Naive B cell (primary cell): ENCODE measurements around the gene PVALEF. TPM values are rescaled to one million over a fixed set of nuclear protein-coding genes. Genes with fewer than 3 reads are reported as not detected.

Experiments
- ATAC-seq, 2 donors: fragments of 150-1000 bp; cut with Tn5 transposase; 2 replicates each; pipeline ENCODE4 v1.10.0; 2021; ENCODE audit warnings: low read depth in 2 of 2, mild to moderate bottlenecking in 2 of 2, moderate library complexity in 2 of 2
- DNase-seq: peaks from one replicate; pipeline ENCODE4 v3.0.0; 2022
- H3K27ac Mint-ChIP-seq, 6 donors: one replicate each; pipeline ENCODE4 v1.8.0; 2020 to 2022; ENCODE audit warnings: mild to moderate bottlenecking in 6 of 6, mixed read lengths in 6 of 6, moderate library complexity in 5 of 6, inconsistent platforms in 2 of 6
- H3K27me3 Mint-ChIP-seq, 3 donors: one replicate each; pipeline ENCODE4 v1.8.0; 2021 to 2022; ENCODE audit warnings: mixed read lengths in 3 of 3, mild to moderate bottlenecking in 1 of 3
- H3K36me3 Mint-ChIP-seq, 2 donors: one replicate each; pipeline ENCODE4 v1.8.0; 2020 to 2022; ENCODE audit warnings: mixed read lengths in 2 of 2, inconsistent platforms in 1 of 2, mild to moderate bottlenecking in 1 of 2
- H3K4me1 Mint-ChIP-seq, 3 donors: one replicate each; pipeline ENCODE4 v1.8.0; 2020 to 2022; ENCODE audit warnings: mixed read lengths in 3 of 3, inconsistent platforms in 1 of 3, mild to moderate bottlenecking in 1 of 3, moderate library complexity in 1 of 3
- H3K4me3 Mint-ChIP-seq, 8 donors: one replicate each; pipeline ENCODE4 v1.8.0; 2020 to 2022; ENCODE audit warnings: mild to moderate bottlenecking in 8 of 8, mixed read lengths in 8 of 8, moderate library complexity in 8 of 8, inconsistent platforms in 2 of 8
- H3K9me3 Mint-ChIP-seq, 7 donors: one replicate each; pipeline ENCODE4 v1.8.0; 2020 to 2022; ENCODE audit warnings: mixed read lengths in 7 of 7, mild to moderate bottlenecking in 5 of 7, inconsistent platforms in 2 of 7, moderate library complexity in 1 of 7
- polyA plus RNA-seq, 6 donors: library from polyadenylated mRNA; unstranded; fragments of 300-500 nt; fragmentation: Illumina TruSeq; gene quantifications; one replicate each; pipeline ENCODE4 v1.2.3, GENCODE V29; 2021; ENCODE audit warnings: low read depth in 6 of 6

The PVALEF gene
- polyA plus RNA-seq, 6 donors from 2014 or later: not detected

DNA sequence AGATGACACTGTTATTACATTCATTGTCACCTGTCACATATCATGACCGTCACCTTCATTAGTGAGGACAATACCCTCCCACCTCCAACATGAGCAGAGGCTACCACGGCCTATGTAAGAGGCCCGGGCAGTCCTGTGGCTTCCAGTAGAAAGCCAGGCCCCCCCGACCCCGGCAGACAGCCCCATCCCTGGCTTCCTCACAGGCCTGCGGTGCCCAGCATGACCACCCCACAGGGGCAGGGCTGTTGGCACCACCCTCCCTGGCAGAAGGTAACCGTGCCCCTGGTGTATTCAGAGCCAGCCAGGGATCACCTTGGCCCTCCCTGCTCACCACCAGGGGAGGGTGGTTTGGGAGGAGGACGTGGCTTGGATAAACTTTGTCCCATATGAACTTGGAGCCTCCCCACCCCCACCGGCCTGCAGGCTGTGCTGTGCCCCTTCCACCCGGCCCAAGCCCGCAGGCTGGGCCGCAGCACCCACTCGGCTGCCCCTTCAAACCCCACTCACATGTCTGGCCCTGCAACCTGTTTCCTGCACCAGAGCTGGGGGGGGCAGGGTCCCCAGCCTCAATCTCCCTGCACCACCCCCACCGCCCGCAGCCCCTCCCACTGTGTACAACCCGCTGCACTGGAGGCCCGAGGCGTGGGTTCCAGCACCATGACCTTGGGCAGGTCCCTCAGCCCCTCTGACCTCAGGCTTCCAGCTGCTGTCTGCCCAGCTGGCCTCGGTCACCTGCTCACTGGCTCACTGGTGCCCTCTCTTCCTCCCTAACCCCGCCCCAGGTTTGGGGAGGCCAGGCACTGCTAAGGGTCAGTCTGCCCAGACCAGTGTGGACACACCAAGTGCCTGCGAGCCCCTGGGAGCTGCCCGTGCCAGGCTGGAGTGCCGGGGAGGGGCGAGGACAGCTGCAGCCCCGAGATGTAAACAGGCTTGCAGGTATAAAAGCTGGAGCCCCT is 13.1 kb downstream of the PVALEF start:
- peaks cover 0 to 3% of the 10 kb centered on the region in 2 donors for H3K36me3 Mint-ChIP-seq
- H3K27me3 Mint-ChIP-seq: peaks cover 0 to 14% (median 0%) of the 10 kb centered on the region in 3 donors
- no peak overlapping the region for H3K27ac Mint-ChIP-seq
- ATAC-seq: no peak
- H3K4me1 Mint-ChIP-seq: no peaks in the 10 kb centered on the region
- no peak for DNase-seq
- peaks cover 0 to 8% (median 6%) of the 10 kb centered on the region in 7 donors for H3K9me3 Mint-ChIP-seq
- H3K4me3 Mint-ChIP-seq: no peak overlapping the region

DNA sequence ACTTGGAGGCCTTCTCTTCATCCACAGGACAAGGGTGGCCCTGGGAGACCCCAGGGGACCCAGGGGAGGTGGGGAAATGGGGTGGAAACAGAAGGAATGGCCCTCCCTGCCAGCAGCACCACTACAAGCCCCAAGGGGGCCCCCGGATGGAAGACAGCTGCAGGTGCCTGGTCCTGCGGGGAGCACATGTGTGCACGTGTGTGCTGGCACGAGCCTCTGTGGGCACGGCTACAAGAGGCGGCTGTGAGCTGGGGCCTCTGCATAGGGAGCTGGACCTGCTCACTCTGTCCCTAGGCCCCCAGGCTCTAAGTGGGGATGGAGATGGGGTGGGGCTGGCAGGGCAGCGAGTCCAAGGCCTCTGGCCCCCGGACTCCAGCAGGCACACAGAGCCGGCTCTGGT is 13.9 kb downstream of the PVALEF start:
- ATAC-seq: no peak
- no peak overlapping the region for H3K27ac Mint-ChIP-seq

DNA sequence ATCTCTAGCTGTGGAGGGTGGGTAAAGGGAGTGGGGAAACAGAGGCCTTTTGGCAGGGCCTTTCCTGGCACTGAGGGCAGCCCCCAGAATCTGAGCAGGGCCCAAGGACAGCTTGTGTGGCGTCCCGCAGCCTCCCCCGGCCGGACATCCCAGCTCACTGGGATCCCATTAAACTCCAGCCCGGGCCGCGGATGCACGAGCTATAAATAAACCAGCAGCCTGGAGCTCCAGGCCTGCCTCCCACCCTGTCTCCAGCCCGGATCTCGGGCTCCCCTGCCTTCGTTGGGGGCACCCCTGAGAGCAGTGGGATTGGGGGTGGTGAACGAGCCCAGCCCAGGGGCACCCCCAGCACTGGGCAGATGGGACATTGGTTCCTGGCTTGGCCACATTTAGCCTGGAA is 14.6 kb downstream of the PVALEF start:
- Mint-ChIP-seq H3K27ac (no peak overlapping the region), H3K36me3 (peaks cover 0 to 3% of the 10 kb centered on the region in 2 donors), H3K9me3 (peaks cover 0 to 7% (median 6%) of the 10 kb centered on the region in 7 donors), H3K4me1 (no peaks in the 10 kb centered on the region), H3K4me3 (no peak overlapping the region), H3K27me3 (peaks cover 0 to 22% (median 8%) of the 10 kb centered on the region in 3 donors)
- ATAC-seq: no peak
- no peak for DNase-seq

More for the DNA sequence above, 13.9 kb downstream of the PVALEF start:
- DNase-seq: no peak
- Mint-ChIP-seq H3K27me3 (peaks cover 0 to 20% (median 5%) of the 10 kb centered on the region in 3 donors), H3K4me3 (no peak overlapping the region), H3K36me3 (peaks cover 0 to 3% of the 10 kb centered on the region in 2 donors), H3K9me3 (peaks cover 0 to 8% (median 6%) of the 10 kb centered on the region in 7 donors), H3K4me1 (no peaks in the 10 kb centered on the region)

DNA sequence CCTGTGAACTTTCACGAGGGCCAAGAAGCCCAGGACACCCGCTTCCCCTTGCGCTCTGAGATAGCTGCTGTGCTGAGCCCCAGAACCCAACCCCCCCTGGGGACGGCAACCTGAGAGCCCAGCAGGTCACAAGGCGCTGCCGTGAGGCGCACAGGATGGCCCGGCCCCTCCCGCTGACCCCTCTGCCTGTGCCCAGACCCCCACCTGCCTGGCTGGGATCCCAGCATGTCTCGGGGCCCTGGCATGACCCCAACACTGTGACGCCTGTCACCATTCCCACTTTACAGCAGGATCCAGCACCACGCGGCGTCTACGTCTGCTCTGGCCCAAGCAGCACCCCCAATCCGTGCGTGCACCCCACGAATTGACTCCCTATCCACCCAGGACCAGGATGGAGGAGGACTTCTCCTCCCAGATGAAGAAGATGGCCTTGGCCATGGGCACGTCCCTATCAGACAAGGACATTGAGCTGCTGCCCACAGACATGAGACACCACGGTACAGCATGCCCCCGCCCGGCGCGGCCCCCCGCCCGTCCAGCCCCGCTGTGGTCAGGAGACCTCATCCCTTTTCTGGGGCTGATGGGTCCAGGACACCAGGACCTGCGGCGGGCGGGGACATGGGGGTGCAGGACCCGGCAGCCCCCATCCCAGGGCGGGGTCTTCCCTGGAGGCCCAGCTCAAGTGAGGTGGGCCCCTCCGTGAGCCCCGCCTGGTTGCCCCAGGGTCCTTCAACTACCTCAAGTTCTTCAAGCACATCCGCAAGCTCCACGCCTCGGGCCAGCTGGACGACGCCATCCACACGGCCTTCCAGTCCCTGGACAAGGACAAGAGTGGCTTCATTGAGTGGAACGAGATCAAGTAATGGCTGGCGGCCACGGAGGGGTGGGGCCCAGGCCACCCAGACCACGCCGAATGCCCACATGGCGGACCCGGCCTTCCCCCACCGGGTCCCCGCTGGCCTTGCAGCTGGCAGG is 15.8 kb downstream of the PVALEF start:
- Mint-ChIP-seq H3K4me3 (peak overlapping the region in 1 of 8 donors; percentile 29), H3K36me3 (no peaks in the 10 kb centered on the region), H3K4me1 (no peaks in the 10 kb centered on the region), H3K9me3 (no peaks in the 10 kb centered on the region), H3K27ac (no peak overlapping the region), H3K27me3 (peaks cover 0 to 16% (median 8%) of the 10 kb centered on the region in 3 donors)
- ATAC-seq (no peak), DNase-seq (no peak)

DNA sequence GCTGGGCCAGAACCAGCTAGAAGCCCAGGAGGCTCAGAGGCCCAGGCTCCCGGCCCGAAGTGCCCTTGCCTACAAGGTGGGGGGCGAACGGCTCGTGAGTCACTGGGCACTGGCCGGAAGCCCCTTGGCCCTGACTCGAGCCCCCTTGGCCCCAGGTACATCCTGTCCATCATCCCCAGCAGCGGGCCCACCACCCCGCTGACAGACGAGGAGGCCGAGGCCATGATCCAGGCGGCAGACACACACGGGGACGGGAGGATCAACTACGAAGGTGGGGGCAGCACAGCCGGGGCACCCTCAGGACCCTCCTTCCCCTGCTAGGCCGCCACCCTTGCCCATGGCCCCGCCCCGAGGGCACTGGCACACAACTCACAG is 16.5 kb downstream of the PVALEF start:
- H3K27ac Mint-ChIP-seq: no peak overlapping the region
- H3K4me3 Mint-ChIP-seq: peak overlapping the region in 1 of 8 donors; percentile 5
- ATAC-seq: no peak
- no peaks in the 10 kb centered on the region for H3K36me3 Mint-ChIP-seq
- peaks cover 0 to 16% (median 8%) of the 10 kb centered on the region in 3 donors for H3K27me3 Mint-ChIP-seq
- no peaks in the 10 kb centered on the region for H3K4me1 Mint-ChIP-seq
- no peaks in the 10 kb centered on the region for H3K9me3 Mint-ChIP-seq
- no peak for DNase-seq

DNA sequence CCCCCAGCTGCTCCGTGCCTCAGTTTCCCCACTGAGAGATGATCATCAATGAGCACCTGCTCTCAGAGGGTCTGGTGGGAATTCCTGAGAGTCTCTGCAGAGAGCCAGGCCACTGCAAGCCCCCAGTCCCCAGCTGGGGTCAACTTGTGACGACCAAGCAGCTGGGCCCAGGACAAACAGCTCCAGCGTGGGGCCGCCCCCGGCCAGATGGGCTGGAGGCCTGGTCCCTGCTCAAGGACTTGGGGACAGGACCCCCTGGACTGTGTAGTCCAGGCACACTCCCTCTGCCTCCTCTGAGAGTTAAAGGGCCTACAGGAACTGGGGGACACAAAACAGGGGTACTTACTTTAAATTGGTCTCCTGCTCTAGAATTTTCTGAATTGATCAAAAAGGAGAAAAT is 17.3 kb downstream of the PVALEF start:
- Mint-ChIP-seq H3K4me3 (no peak overlapping the region), H3K9me3 (no peaks in the 10 kb centered on the region), H3K27me3 (peaks cover 0 to 16% (median 8%) of the 10 kb centered on the region in 3 donors), H3K4me1 (no peaks in the 10 kb centered on the region), H3K36me3 (no peaks in the 10 kb centered on the region), H3K27ac (peak overlapping the region in 1 of 6 donors; percentile 16)
- ATAC-seq: no peak
- no peak for DNase-seq

DNA sequence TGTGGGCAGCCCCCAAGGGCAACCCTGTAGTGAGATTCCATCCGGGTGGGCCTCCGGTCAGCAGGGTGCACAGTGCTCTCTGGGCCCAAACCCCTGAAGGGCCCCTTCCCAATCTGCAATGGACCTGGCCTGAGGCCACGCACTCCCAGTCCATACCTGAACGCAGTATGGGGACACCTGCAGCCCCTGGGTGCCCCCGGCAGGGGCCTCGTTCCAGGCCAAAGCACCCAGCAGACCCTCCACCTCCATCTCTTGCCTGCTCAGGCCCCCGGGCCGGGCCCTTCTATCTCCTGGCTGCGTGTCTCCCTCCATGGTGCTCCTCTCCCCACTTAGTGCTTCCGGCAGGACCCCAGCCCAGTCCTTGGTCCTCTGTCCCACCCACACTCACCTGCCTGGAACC is 18.0 kb downstream of the PVALEF start:
- no peak for DNase-seq
- no peaks in the 10 kb centered on the region for H3K4me1 Mint-ChIP-seq
- no peaks in the 10 kb centered on the region for H3K36me3 Mint-ChIP-seq
- peaks cover 0 to 16% (median 8%) of the 10 kb centered on the region in 3 donors for H3K27me3 Mint-ChIP-seq
- H3K9me3 Mint-ChIP-seq: no peaks in the 10 kb centered on the region
- ATAC-seq: no peak
- peak overlapping the region in 1 of 6 donors; percentile 53 for H3K27ac Mint-ChIP-seq
- H3K4me3 Mint-ChIP-seq: no peak overlapping the region

DNA sequence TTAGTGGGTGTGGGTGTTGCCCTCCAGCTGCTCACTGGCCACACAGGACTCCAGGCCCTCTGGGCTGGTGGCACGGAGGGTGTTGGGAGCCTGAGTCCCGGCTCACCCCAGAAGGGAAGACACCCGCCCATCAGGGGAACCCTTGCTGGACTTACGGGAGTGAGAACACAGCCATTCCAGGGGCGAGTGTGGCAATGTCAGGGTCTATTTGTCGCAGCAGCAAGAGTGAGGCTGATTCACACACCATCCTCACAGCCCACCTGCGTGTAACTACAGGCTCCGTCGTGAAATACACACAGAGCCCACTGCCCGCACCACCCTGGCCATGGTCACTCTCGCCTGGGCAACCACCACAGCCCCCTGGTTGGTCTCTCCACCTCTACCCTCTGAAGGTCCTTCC is 18.5 kb downstream of the PVALEF start:
- ATAC-seq (no peak), DNase-seq (no peak)
- Mint-ChIP-seq H3K4me1 (no peaks in the 10 kb centered on the region), H3K36me3 (no peaks in the 10 kb centered on the region), H3K27ac (no peak overlapping the region), H3K9me3 (no peaks in the 10 kb centered on the region), H3K27me3 (peaks cover 0 to 16% (median 8%) of the 10 kb centered on the region in 3 donors), H3K4me3 (no peak overlapping the region)

DNA sequence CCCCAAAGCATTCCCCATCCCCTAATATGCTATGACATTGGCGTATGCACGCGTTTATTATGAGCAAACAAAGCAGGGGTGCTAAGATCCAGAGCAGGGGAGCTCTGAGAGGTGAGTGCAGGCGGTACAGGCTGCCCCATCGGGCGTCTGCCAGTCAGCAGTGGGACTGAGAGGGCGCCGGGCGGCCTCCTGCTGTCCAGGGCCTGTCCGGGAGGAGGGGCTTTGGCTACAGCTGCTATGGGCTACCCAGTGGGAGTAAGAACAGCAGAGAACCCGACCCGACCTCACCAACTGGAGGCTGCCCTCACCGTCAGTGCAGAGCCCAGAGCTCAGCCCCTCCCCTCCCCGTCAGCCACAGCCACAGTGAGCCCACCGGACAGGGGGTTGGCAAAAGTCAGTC is 19.2 kb downstream of the PVALEF start:
- H3K4me3 Mint-ChIP-seq: no peak overlapping the region

DNA sequence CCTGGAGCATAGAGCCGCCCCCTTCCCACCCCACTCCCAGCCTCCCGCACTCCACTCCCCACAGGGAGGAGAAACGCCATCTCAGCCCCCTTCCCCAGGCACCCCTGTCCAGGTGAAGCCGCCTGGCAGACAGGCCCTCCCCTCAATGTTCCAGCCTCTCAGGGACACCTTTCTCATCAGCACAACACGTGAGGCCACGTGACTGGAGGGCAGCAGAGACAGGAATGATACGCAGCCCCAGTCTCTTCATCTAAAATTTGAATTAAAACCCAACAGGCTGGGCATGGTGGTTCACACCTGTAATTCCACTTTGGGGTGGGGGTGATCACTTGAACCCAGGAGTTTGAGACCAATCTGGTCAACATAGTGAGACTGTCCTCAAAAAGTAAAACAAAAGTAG is 20.9 kb downstream of the PVALEF start:
- H3K27me3 Mint-ChIP-seq: peaks cover 0 to 16% (median 8%) of the 10 kb centered on the region in 3 donors
- H3K27ac Mint-ChIP-seq: no peak overlapping the region
- H3K4me1 Mint-ChIP-seq: no peaks in the 10 kb centered on the region
- H3K4me3 Mint-ChIP-seq: no peak overlapping the region
- H3K36me3 Mint-ChIP-seq: no peaks in the 10 kb centered on the region
- H3K9me3 Mint-ChIP-seq: no peaks in the 10 kb centered on the region
- ATAC-seq (no peak), DNase-seq (no peak)

More for the DNA sequence above, 19.2 kb downstream of the PVALEF start:
- Mint-ChIP-seq H3K27me3 (peaks cover 0 to 16% (median 8%) of the 10 kb centered on the region in 3 donors), H3K4me1 (no peaks in the 10 kb centered on the region), H3K27ac (no peak overlapping the region), H3K9me3 (no peaks in the 10 kb centered on the region), H3K36me3 (no peaks in the 10 kb centered on the region)
- no peak for ATAC-seq
- no peak for DNase-seq

DNA sequence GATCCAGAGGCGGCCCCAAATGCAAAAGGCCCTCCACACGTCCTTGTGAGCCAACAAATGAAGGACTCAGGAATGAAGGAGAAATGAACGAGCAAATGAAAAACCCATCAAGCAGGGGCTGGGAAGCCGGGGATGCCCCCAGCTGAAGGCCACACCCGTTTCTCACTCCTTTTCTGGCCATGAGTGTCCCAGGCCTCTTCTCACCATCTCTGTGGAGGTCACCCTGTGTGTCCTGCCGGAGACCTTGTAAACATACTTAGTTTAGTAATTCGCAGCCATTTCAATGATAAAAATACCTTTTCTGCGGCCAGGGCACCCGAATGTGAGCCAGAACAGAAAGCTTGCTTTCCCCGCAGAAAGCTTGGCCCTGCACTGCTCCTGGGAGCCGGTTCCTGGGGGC is 21.8 kb downstream of the PVALEF start:
- no peaks in the 10 kb centered on the region for H3K4me1 Mint-ChIP-seq
- DNase-seq (no peak), ATAC-seq (no peak)
- no peaks in the 10 kb centered on the region for H3K9me3 Mint-ChIP-seq
- H3K27me3 Mint-ChIP-seq: peaks cover 0 to 16% (median 8%) of the 10 kb centered on the region in 3 donors
- no peaks in the 10 kb centered on the region for H3K36me3 Mint-ChIP-seq
- no peak overlapping the region for H3K27ac Mint-ChIP-seq
- no peak overlapping the region for H3K4me3 Mint-ChIP-seq

DNA sequence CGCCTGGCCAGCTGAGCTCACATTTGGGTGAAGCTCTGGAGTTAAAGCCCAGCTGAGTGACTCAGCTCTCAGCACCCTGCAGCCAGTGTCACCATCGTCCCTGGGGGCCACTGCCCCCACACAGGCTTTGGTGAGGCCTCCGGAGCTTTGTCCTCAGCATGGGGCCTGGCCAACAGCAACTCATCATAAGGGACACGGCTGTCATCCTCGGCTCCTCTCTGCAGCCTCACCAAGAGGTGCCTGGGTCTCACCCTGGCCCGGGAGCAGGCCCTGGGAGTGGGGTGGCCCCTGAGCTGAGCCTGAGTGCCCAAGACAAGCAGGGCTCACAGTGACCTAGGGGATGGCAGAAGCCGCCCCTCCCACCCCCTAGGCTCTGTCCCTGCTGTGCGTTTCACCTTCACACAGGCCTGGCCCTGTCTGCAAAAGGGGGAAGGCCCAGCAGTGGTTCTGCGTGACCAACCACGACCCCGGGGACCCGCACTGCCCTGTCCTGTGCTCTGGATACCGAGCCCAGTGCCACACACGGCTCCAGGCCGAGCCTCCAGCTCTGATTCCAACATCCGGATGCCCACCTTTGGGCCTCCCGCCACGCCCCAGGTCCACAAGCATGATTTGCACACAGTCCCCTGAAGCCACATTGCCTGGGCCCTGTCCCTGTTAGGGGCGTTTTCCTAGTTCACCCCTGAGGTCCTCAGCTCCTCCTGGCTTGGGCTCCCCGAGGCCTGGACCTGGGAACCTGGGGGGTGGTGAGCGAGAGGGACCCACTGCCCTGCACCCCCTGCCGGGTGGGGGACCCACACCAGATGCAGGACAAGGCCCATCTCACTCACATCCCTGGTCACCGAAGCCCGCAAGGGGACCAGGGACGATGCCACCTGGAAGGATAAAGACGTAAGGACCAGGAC is 22.5 kb downstream of the PVALEF start:
- no peaks in the 10 kb centered on the region for H3K36me3 Mint-ChIP-seq
- H3K9me3 Mint-ChIP-seq: no peaks in the 10 kb centered on the region
- no peak overlapping the region for H3K4me3 Mint-ChIP-seq
- DNase-seq (no peak), ATAC-seq (no peak)
- H3K4me1 Mint-ChIP-seq: no peaks in the 10 kb centered on the region
- H3K27ac Mint-ChIP-seq: no peak overlapping the region
- peaks cover 0 to 13% (median 8%) of the 10 kb centered on the region in 3 donors for H3K27me3 Mint-ChIP-seq

DNA sequence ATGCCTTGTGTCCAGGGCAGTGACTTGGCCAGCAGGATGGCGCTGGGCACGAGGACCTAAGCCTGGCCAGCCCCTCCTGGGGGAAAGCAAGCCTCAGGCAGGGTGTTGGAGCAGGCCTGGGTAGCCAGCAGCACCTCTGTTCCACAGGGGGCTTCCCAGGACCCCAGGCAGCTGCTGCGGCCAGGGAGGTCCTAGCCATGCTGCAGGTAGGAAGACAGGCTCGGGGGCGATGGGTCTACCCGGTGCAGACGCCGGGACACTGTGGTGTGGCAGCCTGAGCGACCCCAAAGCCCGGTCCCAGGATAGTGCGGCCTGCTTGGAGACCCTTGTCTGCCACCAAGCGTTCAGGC is 23.2 kb downstream of the PVALEF start:
- no peaks in the 10 kb centered on the region for H3K9me3 Mint-ChIP-seq
- no peak for ATAC-seq
- no peak overlapping the region for H3K4me3 Mint-ChIP-seq

More for the DNA sequence above, 23.2 kb downstream of the PVALEF start:
- H3K4me1 Mint-ChIP-seq: no peaks in the 10 kb centered on the region
- no peaks in the 10 kb centered on the region for H3K36me3 Mint-ChIP-seq
- no peak overlapping the region for H3K27ac Mint-ChIP-seq
- no peak for DNase-seq
- peaks cover 0 to 8% (median 8%) of the 10 kb centered on the region in 3 donors for H3K27me3 Mint-ChIP-seq
